GM21360 (cell line): ENCODE measurements around the gene HOXC13.
A peak's percentile ranks its signal among the peaks of the same experiment; 100 is the strongest.

Experiments used
- ATAC-seq: cut with Tn5 transposase; IDR thresholded peaks from one replicate; pipeline ENCODE4 v1.9.1; 2021; ENCODE audit warnings: mild to moderate bottlenecking, moderate library complexity; ENCODE audit not compliant: unreplicated experiment

HOXC13 gene

DNA sequence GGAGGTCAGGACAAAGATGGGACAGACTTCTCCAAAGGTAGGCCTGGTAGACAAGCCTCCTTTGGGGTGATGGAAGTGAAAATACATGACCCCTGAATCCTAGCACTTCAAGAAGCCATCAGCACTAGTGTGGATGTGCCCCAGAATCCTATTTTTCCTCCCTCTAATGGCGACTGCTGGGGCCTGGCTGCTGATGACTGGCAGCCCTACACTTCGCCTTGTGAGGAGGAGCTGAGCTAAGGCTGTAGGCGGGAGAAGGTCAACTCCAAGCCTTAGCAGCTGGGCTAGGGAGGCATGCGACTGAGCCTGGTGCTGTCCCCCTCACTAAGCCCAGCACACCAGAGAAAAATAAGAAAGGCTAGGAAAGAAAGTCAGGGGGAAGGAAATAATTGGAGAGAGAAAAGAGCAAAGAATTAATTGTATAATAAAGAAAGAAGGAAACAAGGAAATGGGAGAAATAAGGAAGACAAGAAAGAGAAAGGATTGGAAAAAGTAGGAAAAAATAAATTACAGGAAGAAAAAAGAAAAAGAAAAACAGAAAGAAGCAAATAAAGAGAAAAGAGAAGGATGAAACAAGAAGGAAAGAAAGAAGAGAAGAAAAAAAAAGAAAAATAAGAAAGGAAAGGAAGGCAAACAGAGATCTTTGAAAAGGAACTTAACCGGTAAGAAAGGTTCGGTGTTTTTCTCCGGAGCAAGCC is 41.6 kb downstream of the HOXC13 start:
- ATAC-seq = no peak

DNA sequence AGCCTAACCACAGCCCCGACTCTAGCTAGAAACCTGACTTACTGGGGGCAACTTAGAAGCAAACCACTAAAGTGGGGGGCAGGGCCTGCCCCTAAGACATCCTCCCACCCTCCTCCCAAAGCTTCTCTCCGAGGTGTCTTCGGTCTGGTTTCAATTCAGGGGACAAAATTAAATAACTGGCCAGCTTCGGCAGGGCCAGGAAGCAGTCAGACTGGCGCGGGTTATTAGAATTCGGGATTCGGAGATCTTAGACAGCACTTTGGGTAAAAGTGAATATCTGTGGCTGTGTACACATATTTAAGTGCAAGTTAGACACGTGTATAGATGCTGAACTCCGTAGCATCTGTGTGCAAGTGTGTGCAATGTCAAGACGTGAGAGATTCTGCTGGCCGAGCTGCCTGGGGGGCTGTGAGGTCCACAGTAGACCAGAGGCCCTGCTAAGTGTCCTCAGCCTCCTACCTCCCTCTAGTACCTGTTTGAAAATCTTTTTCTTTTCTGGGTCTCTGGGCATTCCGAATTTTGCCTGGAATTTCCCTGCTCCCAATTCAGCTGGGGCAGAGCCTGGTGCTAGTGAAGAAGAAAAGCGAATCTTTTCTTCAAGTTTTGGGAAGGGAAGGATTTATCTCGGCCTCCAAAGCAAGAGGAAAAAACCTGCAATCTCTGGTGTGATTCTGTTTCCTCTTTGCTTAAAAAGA is 42.3 kb downstream of the HOXC13 start:
- no peak for ATAC-seq

- ATAC-seq = no peak
Observed at GRCh38 chr12:53981634-53982565, 43.3 kb downstream of the HOXC13 start.

GRCh38 chr12:53982648-53983567 is 44.3 kb downstream of the HOXC13 start:
- ATAC-seq = no peak

DNA sequence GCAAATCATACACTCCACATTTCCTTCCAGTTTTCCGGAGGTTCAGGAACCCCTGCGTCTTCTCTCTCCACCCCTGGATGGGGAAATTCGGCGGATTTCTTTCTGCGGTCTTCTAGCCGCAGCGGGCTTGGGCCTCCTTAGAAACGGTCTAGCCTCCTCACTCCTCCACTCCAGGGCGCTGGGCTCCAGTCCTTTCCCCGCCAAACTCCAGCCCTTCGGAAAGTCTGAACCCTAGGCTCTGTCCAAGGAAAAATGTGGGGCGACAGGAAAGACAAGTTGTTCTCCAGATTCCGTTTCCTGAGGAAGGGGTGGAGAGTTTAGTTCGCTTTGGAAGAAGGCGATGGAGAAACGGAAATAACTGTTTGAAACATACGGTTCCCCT is 44.9 kb downstream of the HOXC13 start:
- ATAC-seq = no peak

DNA sequence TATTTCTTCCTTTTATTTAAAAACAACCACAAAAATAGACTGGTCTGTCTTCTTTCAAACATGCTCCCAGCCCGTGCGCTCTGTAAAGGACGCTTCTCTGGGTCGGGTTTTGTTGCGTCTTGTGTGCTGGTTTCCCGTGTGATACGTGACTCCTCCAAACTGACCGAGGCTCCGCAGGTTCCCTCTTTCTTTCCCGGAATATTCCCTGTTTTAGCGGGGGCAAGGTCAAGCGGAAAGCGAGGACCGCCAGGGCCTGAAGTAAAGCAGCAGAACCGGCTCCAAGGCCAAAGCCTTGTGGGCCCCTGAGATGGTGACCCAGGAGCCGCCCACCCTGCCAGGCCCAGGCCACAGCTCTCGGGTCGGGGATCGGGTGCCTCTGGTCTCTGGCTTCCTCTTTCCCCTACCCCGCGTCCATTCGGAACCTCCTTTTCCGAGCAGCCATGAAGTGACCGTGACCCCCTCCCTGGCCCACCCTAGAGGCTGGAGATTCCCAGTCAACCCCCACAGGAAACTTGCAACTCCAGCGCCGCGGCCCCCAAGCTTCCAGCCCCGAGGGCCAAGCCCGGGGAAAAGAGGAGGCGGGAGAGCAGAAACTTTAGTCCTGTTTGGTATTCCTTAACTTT is 45.4 kb downstream of the HOXC13 start:
- no peak for ATAC-seq

GRCh38 chr12:53984901-53985691 is 46.5 kb downstream of the HOXC13 start, which contains the start of gene HOXC10:
Gene HOXC10, plus strand, starts transcription at chr12:53985146. Its CDS starts 114 bp downstream, at chr12:53985260.
- ATAC-seq = peak; percentile 56

DNA sequence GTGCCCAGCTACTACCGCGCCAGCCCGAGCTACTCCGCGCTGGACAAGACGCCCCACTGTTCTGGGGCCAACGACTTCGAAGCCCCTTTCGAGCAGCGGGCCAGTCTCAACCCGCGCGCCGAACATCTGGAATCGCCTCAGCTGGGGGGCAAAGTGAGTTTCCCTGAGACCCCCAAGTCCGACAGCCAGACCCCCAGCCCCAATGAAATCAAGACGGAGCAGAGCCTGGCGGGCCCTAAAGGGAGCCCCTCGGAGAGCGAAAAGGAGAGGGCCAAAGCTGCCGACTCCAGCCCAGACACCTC is 47.0 kb downstream of the HOXC13 start:
- ATAC-seq = no peak

DNA sequence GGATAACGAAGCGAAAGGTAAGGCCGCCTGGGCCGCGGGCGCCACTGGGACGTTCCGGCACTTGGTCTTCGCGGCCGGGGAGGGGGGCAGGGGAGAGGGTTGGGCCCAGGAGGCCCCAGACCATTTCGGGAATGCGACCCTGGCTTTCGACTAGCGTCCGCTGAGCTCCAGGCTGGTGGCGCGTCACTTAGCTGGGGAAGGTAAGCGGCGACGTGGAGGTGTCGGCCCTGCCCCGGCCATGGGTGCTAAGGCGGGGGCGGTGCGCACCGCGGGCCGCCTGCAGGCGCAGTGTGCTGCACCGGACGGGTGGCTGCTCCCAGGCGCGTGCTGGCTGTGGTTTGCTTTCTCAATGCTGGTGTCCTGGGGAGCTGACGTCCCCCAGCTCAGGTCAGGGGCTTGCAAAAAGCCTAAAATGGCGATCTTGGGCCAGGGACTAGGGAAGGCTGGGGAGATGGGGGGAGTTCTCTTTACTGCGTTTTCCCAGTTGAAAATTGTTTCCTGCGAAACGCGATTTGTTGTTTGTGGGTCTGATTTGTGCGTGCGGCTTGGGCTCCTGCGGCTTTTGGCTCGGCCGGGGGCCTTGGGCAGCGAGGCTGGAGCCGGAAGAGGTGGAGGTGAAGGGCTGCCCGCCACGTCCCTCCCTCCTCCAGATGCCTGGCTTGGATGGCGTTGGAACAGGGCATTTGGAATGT is 47.5 kb downstream of the HOXC13 start:
- no peak for ATAC-seq

DNA sequence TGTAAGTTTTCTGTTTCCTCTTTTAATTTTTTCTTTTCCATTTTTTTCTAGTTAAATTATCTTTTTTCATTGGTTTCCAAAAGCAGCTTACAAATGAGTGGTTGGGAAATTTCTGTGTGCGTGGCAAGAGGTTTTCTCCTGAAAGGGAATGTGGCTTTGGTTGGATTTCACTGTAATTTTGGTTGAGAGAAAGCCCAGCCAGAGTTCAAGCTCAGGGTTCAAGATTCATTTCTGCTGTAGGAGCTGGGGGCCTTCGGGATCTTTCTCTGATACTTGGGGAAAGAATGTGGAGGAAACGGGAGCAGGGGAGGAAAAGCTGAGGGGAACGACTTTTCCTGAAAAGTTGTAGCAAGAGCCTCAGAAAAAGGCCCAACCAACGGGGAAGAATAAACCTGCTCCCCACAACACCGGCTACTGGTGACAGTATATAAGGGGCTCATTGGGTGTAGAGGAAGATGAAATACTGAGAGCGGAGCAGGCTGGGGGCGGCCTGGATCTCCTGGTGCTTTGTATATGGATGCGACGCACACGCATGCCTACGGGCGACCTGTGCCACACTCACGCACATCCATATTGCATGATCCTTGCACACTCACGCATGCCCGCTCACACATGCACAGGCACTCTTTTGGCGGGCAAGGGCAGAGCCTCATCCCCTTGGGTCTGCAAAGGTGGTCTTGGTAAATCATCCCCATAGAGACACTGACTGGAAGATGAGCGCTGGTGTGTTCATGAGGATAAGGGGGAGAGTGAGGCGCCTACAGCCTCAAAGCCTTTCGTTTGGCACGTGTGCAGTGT is 48.3 kb downstream of the HOXC13 start:
- ATAC-seq = no peak

- ATAC-seq = no peak
Observed at GRCh38 chr12:53987787-53988230, 49.2 kb downstream of the HOXC13 start.

DNA sequence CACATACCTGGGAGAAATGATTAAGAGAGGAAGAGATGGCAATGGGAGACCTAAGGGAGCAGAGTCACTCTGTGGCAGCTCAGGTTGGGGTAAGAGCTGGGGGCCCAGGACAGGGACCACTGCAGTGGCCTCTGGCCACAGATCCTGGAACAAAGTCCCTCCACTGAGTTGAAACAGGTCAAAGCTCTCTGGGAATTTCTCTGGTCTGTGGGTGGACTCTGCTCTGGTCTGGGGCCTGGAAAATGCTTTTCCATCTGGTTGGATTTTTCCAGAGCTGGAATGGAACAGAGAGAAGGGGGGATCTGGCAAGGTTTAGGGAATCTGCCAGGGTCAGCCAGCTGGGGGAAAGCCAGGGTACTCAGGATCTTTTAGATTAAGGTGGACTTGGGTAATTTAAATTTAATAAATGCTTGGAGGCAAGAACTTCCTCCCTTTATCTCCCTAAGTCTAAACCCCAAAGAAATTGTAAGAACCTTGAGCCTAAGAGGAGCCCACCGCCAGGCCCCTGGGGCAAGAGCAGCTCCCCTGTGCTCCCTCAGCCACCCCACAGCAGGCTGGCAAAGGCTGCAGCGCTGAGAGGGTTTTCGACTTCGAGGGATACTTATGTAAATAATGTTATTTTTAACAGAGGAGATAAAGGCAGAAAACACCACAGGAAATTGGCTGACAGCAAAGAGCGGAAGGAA is 50.1 kb downstream of the HOXC13 start:
- ATAC-seq = no peak

DNA sequence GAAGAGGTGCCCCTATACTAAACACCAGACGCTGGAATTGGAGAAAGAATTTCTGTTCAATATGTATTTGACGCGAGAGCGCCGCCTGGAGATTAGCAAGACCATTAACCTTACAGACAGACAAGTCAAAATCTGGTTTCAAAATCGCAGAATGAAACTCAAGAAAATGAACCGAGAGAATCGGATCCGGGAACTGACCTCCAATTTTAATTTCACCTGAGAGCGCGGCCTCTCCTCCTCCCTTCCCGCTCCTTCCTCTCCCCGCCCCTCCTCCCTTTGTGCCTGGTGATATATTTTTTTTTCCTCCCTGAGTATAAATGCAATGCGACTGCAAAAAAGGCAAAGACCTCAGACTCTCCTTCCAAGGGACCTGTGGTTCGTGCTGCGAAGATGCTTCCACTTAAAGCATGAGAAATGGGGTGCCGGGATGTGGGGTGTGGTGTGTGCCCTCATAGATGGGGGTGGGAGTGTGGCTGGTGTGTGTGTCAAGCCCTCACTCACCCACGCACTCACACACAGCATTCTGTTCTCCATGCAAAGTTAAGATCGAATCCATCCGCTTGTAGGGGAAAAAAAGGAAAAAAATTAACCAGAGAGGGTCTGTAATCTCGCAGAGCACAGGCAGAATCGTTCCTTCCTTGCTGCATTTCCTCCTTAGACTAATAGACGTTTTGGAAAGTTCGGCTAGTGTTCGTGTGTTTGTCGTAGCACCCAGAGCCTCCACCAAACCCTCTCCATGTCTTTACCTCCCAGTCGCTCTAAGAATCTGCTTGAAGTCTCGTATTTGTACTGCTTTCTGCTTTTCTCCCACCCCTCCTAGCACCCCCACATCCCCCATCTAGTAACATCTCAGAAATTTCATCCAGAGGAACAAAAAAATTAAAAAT is 50.8 kb downstream of the HOXC13 start:
- ATAC-seq = peak; percentile 32

DNA sequence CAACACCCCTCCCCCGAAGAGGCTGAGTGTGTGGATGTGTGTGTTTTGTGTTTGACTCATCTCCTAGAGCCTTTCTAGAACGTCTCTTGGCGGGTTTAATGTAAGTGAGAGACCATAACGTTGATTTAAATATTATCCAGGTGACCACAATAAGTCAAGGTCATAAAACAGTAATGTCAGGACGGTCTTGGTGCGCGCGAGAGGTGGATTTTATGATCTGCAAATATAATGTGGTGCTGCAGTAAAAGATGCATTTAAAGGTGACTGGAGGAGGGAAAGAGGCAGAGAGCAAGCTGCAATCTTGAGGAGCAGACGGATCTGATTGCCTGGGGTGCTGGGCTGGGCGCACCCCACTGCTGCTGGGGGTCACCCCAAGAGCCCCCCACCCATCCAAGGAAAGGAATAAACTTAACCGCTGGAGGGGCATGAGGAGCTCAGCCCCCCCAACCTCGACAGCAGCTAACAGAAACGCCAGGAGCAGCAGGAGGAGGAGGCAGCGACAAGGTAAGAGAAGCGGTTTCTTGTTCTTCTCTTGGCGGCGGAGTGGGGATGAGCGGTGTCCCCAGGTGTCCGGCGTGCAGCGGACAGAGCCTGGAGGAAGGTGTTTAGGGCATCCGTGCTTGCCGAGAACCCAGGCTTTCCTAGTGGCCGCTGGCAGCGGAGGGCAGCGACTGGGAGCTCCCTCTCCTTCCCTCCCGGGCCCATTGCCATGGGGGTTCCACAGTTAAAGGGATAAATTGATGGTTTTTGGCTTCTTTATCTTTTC is 51.9 kb downstream of the HOXC13 start:
- ATAC-seq = no peak

- ATAC-seq = no peak
Observed at GRCh38 chr12:53991077-53991460, 52.4 kb downstream of the HOXC13 start.
